Stimulated activated CD8-positive, alpha-beta memory T cell treated with anti-CD3 and anti-CD28 coated beads, Interleukin-12 subunit alpha, Interleukin-12 subunit beta, amount 100 ng/mL, for 24 hours (primary cell): ENCODE data around the gene RNF224.
"Not testable (repeated sequence)": the region's sequence is repeated elsewhere in the genome, so short reads cannot be mapped to it uniquely, and the experiment has no call there.

Experiments used
- DNase-seq: peaks from one replicate; pipeline ENCODE4 v3.0.0-alpha.2; 2020; ENCODE audit errors: extremely low read depth

The RNF224 gene

GRCh38 chr9:137228506-137228967 is 1.2 kb downstream of the RNF224 start:
- DNase-seq, result no peak

GRCh38 chr9:137228968-137229896 is 1.9 kb downstream of the RNF224 start:
- DNase-seq, result no peak

GRCh38 chr9:137229903-137230704 is 2.8 kb downstream of the RNF224 start:
- no peak for DNase-seq

- DNase-seq, result no peak
Measured at GRCh38 chr9:137230705-137231371, 3.5 kb downstream of the RNF224 start, which contains the start of gene SLC34A3. Gene SLC34A3, plus strand, starts transcription at chr9:137230901. Its CDS starts 802 bp downstream, at chr9:137231703.

- no peak for DNase-seq
Measured at GRCh38 chr9:137231372-137232039, 4.2 kb downstream of the RNF224 start.

- no peak for DNase-seq
Measured at GRCh38 chr9:137232101-137232500, 4.8 kb downstream of the RNF224 start.

GRCh38 chr9:137232510-137232909 is 5.2 kb downstream of the RNF224 start:
- no peak for DNase-seq

- DNase-seq, result no peak
Measured at GRCh38 chr9:137233143-137233980, 6.1 kb downstream of the RNF224 start.

GRCh38 chr9:137234055-137234697 is 6.9 kb downstream of the RNF224 start:
- no peak for DNase-seq

GRCh38 chr9:137234758-137235423 is 7.6 kb downstream of the RNF224 start:
- DNase-seq, result no peak

- no peak for DNase-seq
Measured at GRCh38 chr9:137235424-137236237, 8.3 kb downstream of the RNF224 start.

GRCh38 chr9:137236238-137236935 is 9.1 kb downstream of the RNF224 start:
- DNase-seq, result peak; percentile 77

GRCh38 chr9:137236936-137237421 is 9.7 kb downstream of the RNF224 start:
- no peak for DNase-seq

GRCh38 chr9:137237759-137238726 is 10.7 kb downstream of the RNF224 start:
- no peak for DNase-seq

- not testable (repeated sequence) for DNase-seq
Measured at GRCh38 chr9:137239541-137240200, 12.4 kb downstream of the RNF224 start.

GRCh38 chr9:137240318-137240840 is 13.1 kb downstream of the RNF224 start:
- DNase-seq, result peak; percentile 38
